Ovary (tissue), 9 donors: ENCODE data around the gene CYB5R4. TPM values are rescaled to one million over a fixed set of nuclear protein-coding genes. Genes with fewer than 3 reads are reported as not detected.

Source experiments
- DNase-seq, 5 donors: peaks; one replicate each; pipeline ENCODE4 v3.0.0-alpha.2; 2019 to 2020
- H3K27ac ChIP-seq, 2 donors: fragments of 200-600 bp; one replicate each; pipeline versions ENCODE4 v1.5.1 to v1.8.0; 2019 to 2022
- H3K27me3 ChIP-seq: fragments of 200-600 bp; one replicate; pipeline ENCODE4 v1.8.0; 2022
- H3K36me3 ChIP-seq: fragments of 200-600 bp; sonication (generic); one replicate; pipeline ENCODE4 v1.5.1; 2019
- H3K4me1 ChIP-seq: one replicate; pipeline ENCODE4 v1.8.1; 2013; ENCODE audit warnings: mild to moderate bottlenecking, moderate library complexity; ENCODE audit not compliant: insufficient read depth
- H3K4me3 ChIP-seq: fragments of 200-600 bp; sonication (generic); one replicate; pipeline ENCODE4 v1.5.1; 2017
- H3K9me3 ChIP-seq, 2 donors: fragments of 200-600 bp in 1 of 2; sonication (generic) in 1 of 2; one replicate each; pipeline versions ENCODE4 v1.5.1 to v1.8.1; 2013 to 2019; ENCODE audit warnings: mild to moderate bottlenecking in 1 of 2, moderate library complexity in 1 of 2
- EP300 ChIP-seq: sonication (generic); formaldehyde crosslinking; IDR thresholded peaks from one replicate; pipeline ENCODE4 v1.6.1; 2017; ENCODE audit warnings: antibody characterized with exemption
- POLR2A ChIP-seq: fragments of 450-650 bp; IDR thresholded peaks from one replicate; pipeline ENCODE4 v1.6.1; 2017; ENCODE audit warnings: antibody characterized with exemption, mild to moderate bottlenecking, moderate library complexity
- WGBS, 3 donors: extraction: QIAGEN DNeasy Blood & Tissue Kit in 1 of 3; methylation state at CpG; one replicate each; pipeline versions ENCODE4 v1.1.5 to v1.1.7; 2013 to 2017; 5-methylcytosine and 5-hydroxymethylcytosine counted together
- intact Hi-C, 4 donors: fragments of 100-400 bp; cut with DNase I; formaldehyde crosslinking; loops; one replicate each; pipeline versions ENCODE4 v1.11.0 to v1.15.1; 2022 to 2023
- polyA plus RNA-seq, 2 donors: library from polyadenylated mRNA; stranded (reverse); fragments of 200-250 nt in 1 of 2; fragments of 350-450 nt in 1 of 2; fragmentation: Illumina TruSeq in 1 of 2; extraction: RNeasy Lipid Tissue Mini Kit (QIAGEN cat#74804) in 1 of 2; gene quantifications; one replicate each; pipeline ENCODE4 v1.2.3, GENCODE V29; 2013 to 2014
- total RNA-seq, 7 donors: library from RNA; depleted of rRNA in 2 of 7; stranded (reverse); fragments of >200 nt in 2 of 7; fragmentation: NEBNext Ultra II Directional in 3 of 7; extraction: Animal tissue kit (Norgen Biotek cat#: 25700) in 3 of 7; gene quantifications; one replicate each; pipeline versions ENCODE4 v1.1.0 to v1.2.4, GENCODE V29; 2016 to 2023
- TF ChIP-seq, protein P1 (sequence below), 3 donors: fragments of 450-650 bp in 2 of 3; fragments of 200-600 bp in 1 of 3; IDR thresholded peaks; one replicate each; pipeline versions ENCODE4 v1.5.1 to v1.8.0; 2016 to 2022; ENCODE audit warnings: antibody characterized with exemption in 3 of 3, mild to moderate bottlenecking in 1 of 3
- donor health status: DM: no; HTN: no; CAD: no; lungs with moderate emphysema.
- donor health status: DM: no; HTN: no; CAD: no.
- donor health status: Bipolar disorder and iron deficiency.
- donor health status: DM: yes; HTN: yes; CAD: no.
- donor health status: DM: no; HTN: no; CAD: no.
- donor health status: DM: yes; HTN: yes; CAD: no.

CYB5R4 gene
- total and polyA plus RNA-seq, 9 donors, result 2.0 to 12.2 (median 8.9) TPM

DNA sequence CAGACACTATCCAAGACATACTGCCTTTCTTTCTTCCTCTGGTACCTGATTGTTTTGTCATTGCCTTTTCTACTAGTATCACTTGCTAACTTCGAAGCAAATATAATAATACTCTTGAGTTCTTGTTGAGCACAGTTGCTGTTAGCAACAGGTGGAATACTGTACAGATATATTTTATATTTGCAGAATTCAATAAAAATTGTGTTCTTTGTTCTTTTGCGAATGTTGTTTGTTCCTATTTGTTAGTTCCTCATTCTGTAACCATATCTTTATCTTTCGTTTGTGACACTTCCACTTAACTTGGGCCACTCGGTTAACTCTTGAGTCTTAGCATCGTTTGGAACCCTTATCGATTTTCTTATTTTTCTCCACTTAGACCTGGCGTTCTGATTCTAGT lies 868 bp downstream of the CYB5R4 start:
- Histone ChIP-seq H3K27ac (peak overlapping the region in 1 of 2 donors; percentile 80), H3K27me3 (no peaks in the 10 kb centered on the region), H3K9me3 (no peaks in the 10 kb centered on the region), H3K4me1 (peaks cover 5% of the 10 kb centered on the region), H3K4me3 (peak overlapping the region; percentile 92), H3K36me3 (no peaks in the 10 kb centered on the region)
- intact Hi-C loops, result no loop called here
- TF ChIP-seq EP300, result no peak
- TF ChIP-seq POLR2A, result no peak
- TF ChIP-seq, protein P1, sequence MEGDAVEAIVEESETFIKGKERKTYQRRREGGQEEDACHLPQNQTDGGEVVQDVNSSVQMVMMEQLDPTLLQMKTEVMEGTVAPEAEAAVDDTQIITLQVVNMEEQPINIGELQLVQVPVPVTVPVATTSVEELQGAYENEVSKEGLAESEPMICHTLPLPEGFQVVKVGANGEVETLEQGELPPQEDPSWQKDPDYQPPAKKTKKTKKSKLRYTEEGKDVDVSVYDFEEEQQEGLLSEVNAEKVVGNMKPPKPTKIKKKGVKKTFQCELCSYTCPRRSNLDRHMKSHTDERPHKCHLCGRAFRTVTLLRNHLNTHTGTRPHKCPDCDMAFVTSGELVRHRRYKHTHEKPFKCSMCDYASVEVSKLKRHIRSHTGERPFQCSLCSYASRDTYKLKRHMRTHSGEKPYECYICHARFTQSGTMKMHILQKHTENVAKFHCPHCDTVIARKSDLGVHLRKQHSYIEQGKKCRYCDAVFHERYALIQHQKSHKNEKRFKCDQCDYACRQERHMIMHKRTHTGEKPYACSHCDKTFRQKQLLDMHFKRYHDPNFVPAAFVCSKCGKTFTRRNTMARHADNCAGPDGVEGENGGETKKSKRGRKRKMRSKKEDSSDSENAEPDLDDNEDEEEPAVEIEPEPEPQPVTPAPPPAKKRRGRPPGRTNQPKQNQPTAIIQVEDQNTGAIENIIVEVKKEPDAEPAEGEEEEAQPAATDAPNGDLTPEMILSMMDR (IDR thresholded peaks at IDR 0.05), result no peak
- 17 to 32% (median 24%) methylated on average over 7 of the region's 7 CpGs for WGBS, 3 donors
- DNase-seq, result no peak

DNA sequence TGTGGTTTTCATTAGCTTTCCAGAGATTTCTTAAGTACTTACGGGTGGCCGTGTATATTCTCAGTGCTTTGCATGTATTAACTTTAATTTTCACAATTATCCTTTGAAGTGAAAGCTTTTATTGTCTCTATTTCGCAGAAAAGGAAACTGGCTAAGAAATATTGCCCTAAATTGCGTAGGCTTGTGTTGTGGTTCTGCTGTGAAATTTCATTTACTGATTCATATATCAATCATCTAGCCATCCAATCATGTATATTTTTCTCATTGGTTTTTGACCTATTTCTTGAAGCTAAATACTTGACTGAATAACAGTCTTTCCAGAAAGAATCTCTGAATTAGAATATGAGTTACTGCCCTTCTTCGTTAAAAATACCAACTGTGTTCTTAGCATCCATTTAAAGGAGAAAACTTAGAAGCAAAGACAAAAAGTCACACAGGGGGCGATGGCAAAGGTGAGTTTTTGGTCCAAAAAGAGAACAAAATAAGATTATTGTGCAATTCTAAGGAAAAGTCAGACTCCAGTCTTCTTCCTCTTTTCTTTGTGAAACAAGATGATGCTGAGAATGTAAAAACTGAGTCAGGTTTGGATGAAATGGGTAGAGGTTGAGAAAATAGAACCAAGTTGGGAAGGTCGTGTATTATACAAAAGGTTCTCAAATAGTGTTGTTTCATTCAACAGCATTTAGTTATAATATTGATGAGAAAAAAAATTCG lies 1.4 kb downstream of the CYB5R4 start:
- H3K4me1 ChIP-seq, result peaks cover 5% of the 10 kb centered on the region
- WGBS, 3 donors, result 79 to 80% (median 79%) methylated on average over 8 of the region's 8 CpGs
- peak overlapping the region; percentile 92 for H3K4me3 ChIP-seq
- H3K9me3 ChIP-seq, result no peaks in the 10 kb centered on the region
- no peak for TF ChIP-seq EP300
- TF ChIP-seq POLR2A, result no peak
- TF ChIP-seq, protein P1 (IDR thresholded peaks at IDR 0.05), result no peak
- no peak for DNase-seq
- intact Hi-C loops, result no loop called here
- H3K27ac ChIP-seq, result no peak overlapping the region
- H3K36me3 ChIP-seq, result no peaks in the 10 kb centered on the region
- no peaks in the 10 kb centered on the region for H3K27me3 ChIP-seq

DNA sequence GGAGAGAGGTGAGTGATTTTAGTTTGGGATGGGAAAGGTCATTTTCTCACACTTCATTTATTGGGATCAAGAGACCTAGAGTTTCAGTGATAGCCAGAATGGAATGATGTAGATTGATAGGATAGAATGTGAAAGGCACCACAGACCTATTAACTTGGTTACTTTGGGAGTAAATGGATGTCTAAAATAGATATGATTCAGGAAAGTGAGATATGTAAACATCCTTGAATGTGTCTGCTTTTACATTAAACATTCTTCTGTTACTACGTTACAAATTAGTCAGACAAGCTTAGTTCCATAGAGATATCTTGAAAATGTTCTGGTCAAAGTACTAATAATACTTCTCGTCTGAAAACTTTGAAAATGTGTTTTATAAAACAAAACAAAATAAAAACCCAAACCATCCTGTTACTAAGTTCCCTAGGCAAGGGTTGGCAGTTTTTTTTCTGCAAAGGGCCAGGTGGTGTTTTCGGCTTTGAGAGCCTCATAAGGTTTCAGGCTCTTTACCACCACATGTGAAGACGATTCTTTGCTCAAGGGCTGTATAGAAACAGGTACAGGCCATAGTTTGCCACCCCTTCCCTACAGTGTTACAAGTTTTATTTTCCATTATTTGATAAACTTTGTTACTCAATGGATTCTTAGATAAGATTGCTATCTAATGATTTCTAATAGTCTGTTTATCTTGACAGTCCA lies 3.4 kb downstream of the CYB5R4 start:
- 25 to 53% (median 25%) methylated on average over 4 of the region's 4 CpGs for WGBS, 3 donors
- intact Hi-C loops, result no loop called here

DNA sequence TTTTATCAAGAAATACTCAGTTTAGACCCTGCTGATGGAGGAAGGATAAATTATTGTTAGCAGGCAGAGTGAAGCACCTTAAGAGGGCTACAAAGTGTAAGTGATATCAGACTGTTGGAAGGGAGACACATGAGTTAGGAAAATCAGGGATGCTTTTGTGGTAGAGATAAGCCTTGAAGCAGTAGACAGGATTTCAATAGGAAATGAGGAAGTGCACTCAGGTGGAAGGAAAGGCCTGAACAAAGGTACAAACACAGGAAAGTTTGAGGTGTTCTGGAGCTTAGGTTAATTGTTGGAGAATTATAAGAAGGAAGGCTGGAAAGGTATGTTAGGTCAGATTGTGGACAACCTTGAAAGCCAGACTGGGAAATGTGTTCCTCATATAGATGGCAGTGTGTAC lies 7.6 kb downstream of the CYB5R4 start:
- H3K27me3 ChIP-seq, result no peaks in the 10 kb centered on the region
- no peak overlapping the region for H3K27ac ChIP-seq
- TF ChIP-seq, protein P1 (IDR thresholded peaks at IDR 0.05), result no peak
- TF ChIP-seq EP300 (no peak), POLR2A (no peak)
- H3K36me3 ChIP-seq, result no peaks in the 10 kb centered on the region
- H3K4me3 ChIP-seq, result no peak overlapping the region
- DNase-seq, result no peak
- no peaks in the 10 kb centered on the region for H3K9me3 ChIP-seq
- no peaks in the 10 kb centered on the region for H3K4me1 ChIP-seq
- intact Hi-C loops, result no loop called here

More for the DNA sequence above, 3.4 kb downstream of the CYB5R4 start:
- TF ChIP-seq EP300, result no peak
- no peak overlapping the region for H3K4me3 ChIP-seq
- H3K27ac ChIP-seq, result no peak overlapping the region
- H3K4me1 ChIP-seq, result peaks cover 5% of the 10 kb centered on the region
- no peak for DNase-seq
- H3K27me3 ChIP-seq, result no peaks in the 10 kb centered on the region
- no peaks in the 10 kb centered on the region for H3K9me3 ChIP-seq
- no peaks in the 10 kb centered on the region for H3K36me3 ChIP-seq
